Astrocyte of the cerebellum (primary cell): ENCODE measurements around the gene HPSE2.

Source experiments
- DNase-seq: peaks from one replicate; pipeline ENCODE4 v3.0.0-alpha.2; 2011; ENCODE audit warnings: low read depth
- H3K4me3 ChIP-seq: 2 replicates; pipeline ENCODE4 v1.5.1; 2011; ENCODE audit warnings: mild to moderate bottlenecking, low read depth, low read length, moderate library complexity
- CTCF ChIP-seq: IDR thresholded peaks from 2 replicates; pipeline ENCODE4 v1.5.1; 2012; ENCODE audit warnings: low read length, low read depth, moderate library complexity, mild to moderate bottlenecking; ENCODE audit errors: missing control alignments
- in situ Hi-C: cut with HindIII; loops from 2 replicates; pipeline ENCODE4 v1.10.0; 2017; ENCODE audit warnings: low sequenced_read_pairs

The HPSE2 gene

DNA sequence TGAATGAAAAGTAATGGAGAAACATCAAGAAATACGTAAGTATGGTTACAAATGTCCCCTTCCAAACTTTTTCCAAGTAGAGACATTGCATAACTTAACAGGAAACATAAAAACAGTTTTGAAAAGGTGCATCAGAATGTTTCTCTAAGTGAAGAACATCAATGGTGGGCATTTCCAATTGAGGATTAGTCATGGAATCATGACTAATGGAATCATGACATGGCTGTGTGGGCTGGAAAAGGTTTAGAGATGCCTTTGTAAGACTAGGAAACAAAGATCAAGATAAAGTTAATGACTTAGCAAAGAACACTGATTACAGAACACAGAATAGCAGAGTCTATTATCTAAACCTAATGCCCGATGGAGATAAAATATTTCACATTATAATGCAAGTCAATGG lies 272.0 kb downstream of the HPSE2 start:
- DNase-seq, result no peak
- no peak overlapping the region for H3K4me3 ChIP-seq
- in situ Hi-C loops, result no loop called here
- TF ChIP-seq CTCF, result no peak

- in situ Hi-C loops, result no loop called here
These were observed 276.3 kb downstream of the HPSE2 start for GRCh38 chr10:98959379-98959778.

GRCh38 chr10:98957801-98958200 lies 277.9 kb downstream of the HPSE2 start:
- H3K4me3 ChIP-seq, result no peak overlapping the region
- DNase-seq, result no peak
- no peak for TF ChIP-seq CTCF
- in situ Hi-C loops, result no loop called here

More at GRCh38 chr10:98959379-98959778, 276.3 kb downstream of the HPSE2 start:
- no peak for TF ChIP-seq CTCF
- H3K4me3 ChIP-seq, result no peak overlapping the region
- no peak for DNase-seq

GRCh38 chr10:98956576-98957260 lies 278.9 kb downstream of the HPSE2 start:
- peak; percentile 12 for DNase-seq
- no peak for TF ChIP-seq CTCF
- in situ Hi-C loops, result no loop called here
- no peak overlapping the region for H3K4me3 ChIP-seq

DNA sequence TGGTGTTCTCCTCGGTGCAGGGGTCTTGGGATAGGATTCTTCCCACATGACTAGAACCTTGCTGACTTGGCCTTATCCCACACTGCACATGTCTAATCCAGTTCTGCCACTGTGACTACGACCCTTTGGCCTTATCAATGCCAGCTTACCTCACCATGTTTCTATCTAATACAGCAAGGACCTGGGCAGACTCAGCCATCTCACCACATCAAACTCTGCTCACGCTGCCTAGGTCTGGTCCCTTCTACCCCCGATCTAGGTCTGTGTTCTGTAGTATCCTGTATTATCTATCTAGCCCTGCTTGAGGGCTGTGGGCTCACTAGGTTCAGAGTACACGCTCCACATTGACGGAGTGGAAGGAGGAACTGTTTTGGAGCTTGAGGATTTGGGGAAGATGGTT lies 282.4 kb downstream of the HPSE2 start:
- DNase-seq, result no peak
- TF ChIP-seq CTCF, result no peak
- in situ Hi-C loops, result no loop called here
- no peak overlapping the region for H3K4me3 ChIP-seq

DNA sequence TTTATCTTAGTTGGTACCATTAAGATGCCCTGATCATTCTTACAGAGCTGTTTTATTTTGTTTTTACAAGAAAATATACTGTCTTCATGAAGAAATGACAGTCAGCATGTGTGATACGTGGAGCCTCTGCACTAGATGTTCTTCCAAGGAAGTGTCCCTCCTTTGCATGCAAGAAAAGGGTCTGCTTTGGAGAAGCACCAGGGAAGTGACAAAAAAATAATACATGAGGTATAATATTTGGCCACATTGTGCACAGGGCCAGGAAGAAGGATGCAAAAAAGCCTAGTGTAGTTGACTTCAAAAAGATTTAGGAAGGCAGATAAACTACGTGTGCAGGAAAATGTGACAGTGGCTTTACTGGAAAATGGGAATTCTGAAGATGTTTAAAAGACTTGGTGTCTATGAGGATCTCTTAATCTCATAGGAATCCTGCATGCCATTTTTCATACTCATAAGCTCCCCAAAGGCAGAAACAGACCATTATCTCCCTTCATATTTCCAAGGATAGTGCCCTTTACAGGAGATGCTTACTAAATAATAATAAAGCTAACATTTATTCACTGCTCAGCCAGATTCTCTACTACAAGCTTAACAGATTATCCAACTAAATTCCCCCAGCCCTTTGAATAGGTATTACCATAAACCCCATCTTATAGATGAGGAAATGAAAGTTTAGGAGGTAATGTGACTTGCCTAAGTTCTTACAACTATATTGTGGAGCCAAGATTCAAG lies 284.2 kb downstream of the HPSE2 start:
- DNase-seq, result no peak
- H3K4me3 ChIP-seq, result no peak overlapping the region
- TF ChIP-seq CTCF, result no peak
- in situ Hi-C loops, result no loop called here
